GM23248 (cell line): Measurements from ENCODE around the gene TRPM2.

Experiments
- EZH2 ChIP-seq: fragments of 200-600 bp; sonication (generic); IDR thresholded peaks from 2 replicates; pipeline ENCODE4 v1.6.1; 2018; ENCODE audit warnings: antibody characterized with exemption, mild to moderate bottlenecking; ENCODE audit not compliant: insufficient read depth, poor library complexity, severe bottlenecking
- EZH2phosphoT487 ChIP-seq: fragments of 200-600 bp; sonication (generic); IDR thresholded peaks from 2 replicates; pipeline ENCODE4 v1.6.1; 2018; ENCODE audit warnings: antibody characterized with exemption, moderate library complexity, mild to moderate bottlenecking, low read depth; ENCODE audit not compliant: insufficient read depth

- no peak for TF ChIP-seq EZH2
- no peak for TF ChIP-seq EZH2phosphoT487
Observed at GRCh38 chr21:44394733-44395132, 41.3 kb downstream of the TRPM2 start.
